Ovary (tissue), 3 donors: ENCODE data around the gene PVALB.

Experiments
- EP300 ChIP-seq: sonication (generic); formaldehyde crosslinking; IDR thresholded peaks from one replicate; pipeline ENCODE4 v1.6.1; 2017; ENCODE audit warnings: antibody characterized with exemption
- POLR2A ChIP-seq: fragments of 450-650 bp; IDR thresholded peaks from one replicate; pipeline ENCODE4 v1.6.1; 2017; ENCODE audit warnings: antibody characterized with exemption, mild to moderate bottlenecking, moderate library complexity
- TF ChIP-seq, protein P1 (sequence below), 3 donors: fragments of 450-650 bp in 2 of 3; fragments of 200-600 bp in 1 of 3; IDR thresholded peaks; one replicate each; pipeline versions ENCODE4 v1.5.1 to v1.8.0; 2016 to 2022; ENCODE audit warnings: antibody characterized with exemption in 3 of 3, mild to moderate bottlenecking in 1 of 3
- donor health status: DM: no; HTN: no; CAD: no.

DNA sequence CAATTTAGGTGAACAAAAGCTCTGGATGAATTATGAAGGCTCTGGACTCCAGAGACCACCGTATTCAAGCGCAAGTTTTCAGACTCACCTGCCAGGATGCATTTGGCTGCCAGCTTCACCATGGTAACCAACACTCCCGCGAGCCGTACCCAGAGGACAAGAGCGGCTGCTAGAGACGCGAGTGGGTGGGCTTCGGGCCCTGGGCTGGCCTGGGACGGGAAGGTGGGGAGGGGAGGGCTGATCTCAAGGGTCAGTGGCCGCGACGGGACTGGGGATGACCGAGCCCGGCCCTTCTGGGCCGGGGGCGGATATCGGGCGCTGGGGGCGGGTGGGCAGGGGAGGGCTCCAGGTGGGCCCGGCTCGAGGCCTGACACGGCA lies 41.3 kb downstream of the PVALB start:
- TF ChIP-seq EP300 (no peak), POLR2A (no peak)
- TF ChIP-seq, protein P1, sequence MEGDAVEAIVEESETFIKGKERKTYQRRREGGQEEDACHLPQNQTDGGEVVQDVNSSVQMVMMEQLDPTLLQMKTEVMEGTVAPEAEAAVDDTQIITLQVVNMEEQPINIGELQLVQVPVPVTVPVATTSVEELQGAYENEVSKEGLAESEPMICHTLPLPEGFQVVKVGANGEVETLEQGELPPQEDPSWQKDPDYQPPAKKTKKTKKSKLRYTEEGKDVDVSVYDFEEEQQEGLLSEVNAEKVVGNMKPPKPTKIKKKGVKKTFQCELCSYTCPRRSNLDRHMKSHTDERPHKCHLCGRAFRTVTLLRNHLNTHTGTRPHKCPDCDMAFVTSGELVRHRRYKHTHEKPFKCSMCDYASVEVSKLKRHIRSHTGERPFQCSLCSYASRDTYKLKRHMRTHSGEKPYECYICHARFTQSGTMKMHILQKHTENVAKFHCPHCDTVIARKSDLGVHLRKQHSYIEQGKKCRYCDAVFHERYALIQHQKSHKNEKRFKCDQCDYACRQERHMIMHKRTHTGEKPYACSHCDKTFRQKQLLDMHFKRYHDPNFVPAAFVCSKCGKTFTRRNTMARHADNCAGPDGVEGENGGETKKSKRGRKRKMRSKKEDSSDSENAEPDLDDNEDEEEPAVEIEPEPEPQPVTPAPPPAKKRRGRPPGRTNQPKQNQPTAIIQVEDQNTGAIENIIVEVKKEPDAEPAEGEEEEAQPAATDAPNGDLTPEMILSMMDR (IDR thresholded peaks at IDR 0.05): no peak
